Measurements from ENCODE around the gene CCDC194. TPM values are rescaled to one million over a fixed set of nuclear protein-coding genes. Genes with fewer than 3 reads are reported as not detected.
A peak's percentile ranks its signal among the peaks of the same experiment; 100 is the strongest.

Gene CCDC194
- total RNA-seq, 3 donors from 2014 or later, result 0.24 to 0.53 (median 0.46) TPM

- H3K9me3 Mint-ChIP-seq, result no peaks in the 10 kb centered on the region
- H3K27me3 Mint-ChIP-seq (ENCODE audit: low read depth), result peaks cover 17% of the 10 kb centered on the region
- peaks cover 7% of the 10 kb centered on the region for H3K4me1 Mint-ChIP-seq (ENCODE audit: low read depth)
- peak; percentile 96 to 98 for ATAC-seq
- H3K36me3 Mint-ChIP-seq (ENCODE audit: insufficient read depth), result no peaks in the 10 kb centered on the region
- H3K4me3 Mint-ChIP-seq, result no peak overlapping the region
- peak; percentile 77 for DNase-seq
These were observed 47.8 kb downstream of the CCDC194 start for GRCh38 chr19:17346109-17346671.

GRCh38 chr19:17341845-17342244 lies 52.2 kb downstream of the CCDC194 start:
- Mint-ChIP-seq H3K9me3 (no peaks in the 10 kb centered on the region), H3K36me3 (ENCODE audit: insufficient read depth) (no peaks in the 10 kb centered on the region), H3K4me3 (no peak overlapping the region), H3K27me3 (ENCODE audit: low read depth) (no peaks in the 10 kb centered on the region), H3K4me1 (ENCODE audit: low read depth) (peaks cover 17% of the 10 kb centered on the region)
- ATAC-seq, result no peak
- DNase-seq, result no peak

DNA sequence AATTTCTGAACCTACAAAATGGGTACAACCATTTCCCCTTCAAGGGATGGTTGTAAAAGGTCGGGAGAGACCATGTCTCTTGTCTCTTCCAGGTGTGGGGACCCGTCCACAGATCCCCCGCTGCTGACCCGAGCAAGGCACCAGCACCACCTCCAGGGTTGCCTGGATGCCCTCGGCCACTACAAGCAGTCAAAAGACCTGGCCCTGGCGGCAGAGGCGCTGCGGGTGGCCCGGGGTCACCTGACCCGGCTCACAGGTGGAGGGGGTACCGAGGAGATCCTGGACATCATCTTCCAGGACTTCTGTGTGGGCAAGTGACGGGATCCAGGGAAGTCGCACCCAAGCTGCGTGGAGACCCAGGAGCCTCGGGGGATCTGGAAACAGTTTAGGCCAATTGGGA lies 52.6 kb downstream of the CCDC194 start:
- no peaks in the 10 kb centered on the region for H3K27me3 Mint-ChIP-seq (ENCODE audit: low read depth)
- no peaks in the 10 kb centered on the region for H3K36me3 Mint-ChIP-seq (ENCODE audit: insufficient read depth)
- H3K9me3 Mint-ChIP-seq, result no peaks in the 10 kb centered on the region
- ATAC-seq (no peak), DNase-seq (no peak)
- no peak overlapping the region for H3K4me3 Mint-ChIP-seq
- peaks cover 19% of the 10 kb centered on the region for H3K4me1 Mint-ChIP-seq (ENCODE audit: low read depth)

GRCh38 chr19:17340871-17341357 lies 53.1 kb downstream of the CCDC194 start:
- no peak overlapping the region for H3K4me3 Mint-ChIP-seq
- no peaks in the 10 kb centered on the region for H3K9me3 Mint-ChIP-seq
- ATAC-seq (no peak), DNase-seq (no peak)
- no peaks in the 10 kb centered on the region for H3K36me3 Mint-ChIP-seq (ENCODE audit: insufficient read depth)
- no peaks in the 10 kb centered on the region for H3K27me3 Mint-ChIP-seq (ENCODE audit: low read depth)
- H3K4me1 Mint-ChIP-seq (ENCODE audit: low read depth), result peaks cover 16% of the 10 kb centered on the region

Other genes with a start within 250 kb of the CCDC194 start
- gene USE1, start 178.8 kb downstream of the CCDC194 start, total RNA-seq, result 10 to 100 TPM; 35.9 to 47.3 (median 46.6) TPM
- gene OCEL1, start 168.0 kb downstream of the CCDC194 start, total RNA-seq, result 1 to 10 TPM; 5.0 to 8.0 (median 5.4) TPM
- 10 to 100 TPM; 10.1 to 14.4 (median 13.6) TPM for gene NR2F6, start 148.3 kb downstream of the CCDC194 start, total RNA-seq
- gene USHBP1, start 129.5 kb downstream of the CCDC194 start, total RNA-seq, result under 1 TPM in 1 of 3 donors, not detected in 2; 0.19 TPM
- 100 to 1,000 TPM; 124 to 130 (median 128) TPM for gene BABAM1, start 126.8 kb downstream of the CCDC194 start, total RNA-seq
- 10 to 100 TPM in 2 of 3 donors, 1 to 10 TPM in 1; 7.6 to 19.0 (median 18.1) TPM for gene ANKLE1, start 112.3 kb downstream of the CCDC194 start, total RNA-seq
- 1 to 10 TPM; 3.6 to 4.5 (median 3.7) TPM for gene ABHD8, start 90.8 kb downstream of the CCDC194 start, total RNA-seq
- 100 to 1,000 TPM; 111 to 137 (median 126) TPM for gene MRPL34, start 88.3 kb downstream of the CCDC194 start, total RNA-seq
- 10 to 100 TPM; 53.1 to 58.1 (median 53.4) TPM for gene DDA1, start 84.6 kb downstream of the CCDC194 start, total RNA-seq
- gene ANO8, start 59.3 kb downstream of the CCDC194 start, total RNA-seq, result 1 to 10 TPM; 2.8 to 3.0 (median 2.9) TPM
- gene GTPBP3, start 56.6 kb downstream of the CCDC194 start, total RNA-seq, result 100 to 1,000 TPM in 2 of 3 donors, 10 to 100 TPM in 1; 96.4 to 122 (median 106) TPM
- under 1 TPM in 1 of 3 donors, not detected in 2; 0.18 TPM for gene PLVAP, start 16.9 kb downstream of the CCDC194 start, total RNA-seq
- gene BST2, start 11.4 kb upstream of the CCDC194 start, total RNA-seq, result 100 to 1,000 TPM in 2 of 3 donors, 10 to 100 TPM in 1; 85.9 to 120 (median 105) TPM
- gene MVB12A, start 25.9 kb upstream of the CCDC194 start, total RNA-seq, result 10 to 100 TPM; 37.3 to 43.3 (median 38.6) TPM
- not detected for gene TMEM221, start 54.5 kb upstream of the CCDC194 start, total RNA-seq
- not detected for gene NXNL1, start 66.7 kb upstream of the CCDC194 start, total RNA-seq
- gene SLC27A1, start 76.3 kb upstream of the CCDC194 start, total RNA-seq, result 1 to 10 TPM; 1.5 to 2.1 (median 2.0) TPM
- gene PGLS, start 117.5 kb upstream of the CCDC194 start, total RNA-seq, result 10 to 100 TPM; 59.4 to 61.6 (median 60.9) TPM
- 100 to 1,000 TPM; 121 to 148 (median 139) TPM for gene COLGALT1, start 161.5 kb upstream of the CCDC194 start, total RNA-seq

Measured in activated T-cell treated with anti-CD3 and anti-CD28 coated beads, Interleukin-2, amount 50 U/mL, for 4 hours (primary cell).